K562 (cell line): ENCODE measurements around the gene ADK. TPM values are rescaled to one million over a fixed set of nuclear protein-coding genes. Genes with fewer than 3 reads are reported as not detected.

Experiments
- EHMT2 ChIP-seq: fragments of 450-650 bp; IDR thresholded peaks from 2 replicates; pipeline ENCODE4 v1.6.1; 2018; ENCODE audit warnings: antibody characterized with exemption
- HDAC3 ChIP-seq: fragments of 450-650 bp; IDR thresholded peaks from 2 replicates; pipeline ENCODE4 v1.6.1; 2018; ENCODE audit warnings: borderline replicate concordance, mild to moderate bottlenecking, moderate library complexity; ENCODE audit not compliant: partially characterized antibody
- MAFK ChIP-seq: IDR thresholded peaks from 2 replicates; pipeline ENCODE4 v1.6.1; 2011; ENCODE audit warnings: low read length, improper control_type of control experiment
- MEF2A ChIP-seq: IDR thresholded peaks from 2 replicates; pipeline ENCODE4 v1.6.1; 2011; ENCODE audit warnings: low read depth, mild to moderate bottlenecking, low read length, moderate library complexity; ENCODE audit not compliant: control insufficient read depth
- NCOA2 ChIP-seq, 2 experiments: fragments of 450-650 bp; IDR thresholded peaks; 2 replicates each; pipeline ENCODE4 v1.6.1; 2018; ENCODE audit warnings: mild to moderate bottlenecking in 2 of 2, moderate library complexity in 1 of 2; ENCODE audit not compliant: partially characterized antibody in 2 of 2
- POLR2G ChIP-seq: fragments of 200-400 bp; formaldehyde crosslinking; IDR thresholded peaks from 2 replicates; pipeline ENCODE4 v1.6.1; 2017; ENCODE audit warnings: low read depth, mild to moderate bottlenecking, antibody characterized with exemption, low read length, moderate library complexity
- TCF3 ChIP-seq: sonication (generic); formaldehyde crosslinking; IDR thresholded peaks from 2 replicates; pipeline ENCODE4 v1.4.0; 2020; ENCODE audit warnings: mild to moderate bottlenecking, missing genetic modification reagents
- VEZF1 ChIP-seq: fragments of 200-800 bp; sonication (Bioruptor generic); IDR thresholded peaks from 2 replicates; pipeline ENCODE4 v1.6.1; 2017; ENCODE audit warnings: missing genetic modification characterization, missing compliant biosample characterization
- ZNF12 ChIP-seq: sonication (generic); formaldehyde crosslinking; IDR thresholded peaks from 2 replicates; pipeline ENCODE4 v1.4.0; 2020; ENCODE audit warnings: mild to moderate bottlenecking, missing genetic modification reagents
- polyA plus RNA-seq, 8 experiments: library from polyadenylated mRNA; depleted of rRNA in 4 of 8; stranded (reverse) in 5 of 8; unstranded in 3 of 8; fragments of >200 nt; fragmentation: Nextera tagmentation in 2 of 8; fragmentation: Illumina TruSeq in 1 of 8; extraction: Ambion mirVana in 2 of 8; extraction: Trizol in 1 of 8; gene quantifications; 2 replicates each; pipeline versions ENCODE4 v1.2.1 to v1.2.3, GENCODE V29; 2011 to 2014; ENCODE audit warnings: inconsistent platforms in 1 of 8, missing spikeins in 1 of 8
- total RNA-seq, 7 experiments: library from RNA; depleted of rRNA in 6 of 7; stranded (reverse); fragments of >200 nt in 6 of 7; fragmentation: Illumina TruSeq in 2 of 7; extraction: Trizol in 2 of 7; gene quantifications; 2 replicates each; pipeline versions ENCODE4 v1.2.1 to v1.2.3, GENCODE V29; 2011 to 2021; ENCODE audit warnings: low replicate concordance in 1 of 7
- TF ChIP-seq, protein P1 (sequence below): fragments of 250-450 bp; sonication (Bioruptor Pico); IDR thresholded peaks from 2 replicates; pipeline ENCODE4 v1.4.0; 2020; ENCODE audit warnings: mild to moderate bottlenecking
- TF ChIP-seq, protein P2 (sequence below): fragments of 250-450 bp; sonication (Bioruptor Pico); IDR thresholded peaks from 2 replicates; pipeline ENCODE4 v1.5.0; 2022; ENCODE audit warnings: mild to moderate bottlenecking

Gene ADK
- total and polyA plus RNA-seq, 9 of the 15 experiments (the other 6 are each of a cell fraction or from before 2014, with no cell fraction given) = 54.2 to 97.8 (median 73.6) TPM

- TF ChIP-seq, protein P1, sequence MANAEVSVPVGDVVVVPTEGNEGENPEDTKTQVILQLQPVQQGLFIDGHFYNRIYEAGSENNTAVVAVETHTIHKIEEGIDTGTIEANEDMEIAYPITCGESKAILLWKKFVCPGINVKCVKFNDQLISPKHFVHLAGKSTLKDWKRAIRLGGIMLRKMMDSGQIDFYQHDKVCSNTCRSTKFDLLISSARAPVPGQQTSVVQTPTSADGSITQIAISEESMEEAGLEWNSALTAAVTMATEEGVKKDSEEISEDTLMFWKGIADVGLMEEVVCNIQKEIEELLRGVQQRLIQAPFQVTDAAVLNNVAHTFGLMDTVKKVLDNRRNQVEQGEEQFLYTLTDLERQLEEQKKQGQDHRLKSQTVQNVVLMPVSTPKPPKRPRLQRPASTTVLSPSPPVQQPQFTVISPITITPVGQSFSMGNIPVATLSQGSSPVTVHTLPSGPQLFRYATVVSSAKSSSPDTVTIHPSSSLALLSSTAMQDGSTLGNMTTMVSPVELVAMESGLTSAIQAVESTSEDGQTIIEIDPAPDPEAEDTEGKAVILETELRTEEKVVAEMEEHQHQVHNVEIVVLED = no peak
- no peak for TF ChIP-seq TCF3 (CRISPR knock-in tag)
- TF ChIP-seq EHMT2 = no peak
- no peak for TF ChIP-seq MEF2A
- TF ChIP-seq HDAC3 = no peak
- no peak for TF ChIP-seq ZNF12 (CRISPR knock-in tag)
- no peak for TF ChIP-seq MAFK
- no peak for TF ChIP-seq POLR2G
- TF ChIP-seq VEZF1 (CRISPR knock-in tag) = no peak
- no peak for TF ChIP-seq NCOA2 (IDR thresholded peaks at IDR 0.05; ENCODE audit: partially characterized antibody in 2 of 2)
- TF ChIP-seq, protein P2, sequence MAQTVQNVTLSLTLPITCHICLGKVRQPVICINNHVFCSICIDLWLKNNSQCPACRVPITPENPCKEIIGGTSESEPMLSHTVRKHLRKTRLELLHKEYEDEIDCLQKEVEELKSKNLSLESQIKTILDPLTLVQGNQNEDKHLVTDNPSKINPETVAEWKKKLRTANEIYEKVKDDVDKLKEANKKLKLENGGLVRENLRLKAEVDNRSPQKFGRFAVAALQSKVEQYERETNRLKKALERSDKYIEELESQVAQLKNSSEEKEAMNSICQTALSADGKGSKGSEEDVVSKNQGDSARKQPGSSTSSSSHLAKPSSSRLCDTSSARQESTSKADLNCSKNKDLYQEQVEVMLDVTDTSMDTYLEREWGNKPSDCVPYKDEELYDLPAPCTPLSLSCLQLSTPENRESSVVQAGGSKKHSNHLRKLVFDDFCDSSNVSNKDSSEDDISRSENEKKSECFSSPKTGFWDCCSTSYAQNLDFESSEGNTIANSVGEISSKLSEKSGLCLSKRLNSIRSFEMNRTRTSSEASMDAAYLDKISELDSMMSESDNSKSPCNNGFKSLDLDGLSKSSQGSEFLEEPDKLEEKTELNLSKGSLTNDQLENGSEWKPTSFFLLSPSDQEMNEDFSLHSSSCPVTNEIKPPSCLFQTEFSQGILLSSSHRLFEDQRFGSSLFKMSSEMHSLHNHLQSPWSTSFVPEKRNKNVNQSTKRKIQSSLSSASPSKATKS (CRISPR knock-in tag) = no peak
- TF ChIP-seq, all 486 proteins: peak for 0
Observed at GRCh38 chr10:74683621-74684364, 532.8 kb downstream of the ADK start (continued).
